NOMO-1 (cell line): ENCODE results near the gene CD82.

Experiments used
- DNase-seq, 2 experiments: peaks; one replicate each; lab custom pipeline; 2025; ENCODE audit not compliant: unreplicated experiment in 2 of 2; lab: John Stamatoyannopoulos, UW

CD82 gene

DNA sequence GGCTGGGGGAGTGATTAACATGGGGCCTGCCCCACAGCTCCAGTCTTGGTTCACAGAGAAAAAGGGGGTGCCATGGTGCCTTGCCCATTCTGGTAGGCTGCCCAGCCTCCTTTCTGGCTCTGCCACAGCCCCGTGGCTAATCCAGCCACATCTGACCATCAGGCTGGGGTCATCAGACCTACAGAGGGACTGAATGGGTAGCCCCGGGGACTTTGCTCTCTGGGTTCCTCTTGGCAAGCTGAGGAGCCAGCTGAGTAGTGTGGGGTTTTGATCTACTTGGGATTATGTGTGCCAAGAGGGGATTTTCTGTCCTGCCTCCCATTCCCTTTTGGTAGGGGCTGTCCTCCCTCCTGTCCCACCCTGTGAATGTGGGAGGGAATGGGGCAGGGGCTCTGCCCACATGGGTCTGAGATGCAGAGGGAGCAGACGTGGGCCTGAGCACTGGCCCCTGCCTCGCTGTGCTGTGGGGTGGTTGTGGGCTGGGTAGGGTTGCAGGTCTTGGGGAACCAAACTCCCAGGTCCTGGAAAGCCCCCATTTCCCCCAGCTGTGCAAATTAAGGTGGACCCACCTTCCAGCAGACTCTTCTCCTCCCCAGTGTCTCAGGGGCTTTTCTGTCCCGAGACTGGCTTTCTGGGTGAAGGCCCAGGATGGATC, 32.0 kb downstream of the CD82 start:
- no peak for DNase-seq

DNA sequence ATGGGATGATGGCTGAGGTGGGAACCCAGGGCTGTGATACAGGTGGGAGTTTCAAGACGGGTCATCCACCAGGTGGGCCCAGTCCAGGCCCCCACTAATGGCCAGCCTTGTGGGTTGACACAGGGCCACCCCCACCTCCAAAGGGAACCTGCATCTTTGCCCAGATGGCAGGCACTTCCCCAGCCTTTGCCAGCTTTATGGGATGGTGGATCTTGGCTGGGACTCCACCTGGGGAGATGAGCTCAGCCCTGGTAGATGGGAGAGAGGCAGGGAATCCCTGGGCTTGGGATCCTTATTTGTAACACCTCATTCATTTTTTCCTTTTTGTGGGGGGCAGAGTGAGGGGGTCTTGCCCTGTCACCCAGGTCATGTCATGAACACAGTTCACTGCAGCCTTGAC, 33.4 kb downstream of the CD82 start:
- no peak for DNase-seq

DNA sequence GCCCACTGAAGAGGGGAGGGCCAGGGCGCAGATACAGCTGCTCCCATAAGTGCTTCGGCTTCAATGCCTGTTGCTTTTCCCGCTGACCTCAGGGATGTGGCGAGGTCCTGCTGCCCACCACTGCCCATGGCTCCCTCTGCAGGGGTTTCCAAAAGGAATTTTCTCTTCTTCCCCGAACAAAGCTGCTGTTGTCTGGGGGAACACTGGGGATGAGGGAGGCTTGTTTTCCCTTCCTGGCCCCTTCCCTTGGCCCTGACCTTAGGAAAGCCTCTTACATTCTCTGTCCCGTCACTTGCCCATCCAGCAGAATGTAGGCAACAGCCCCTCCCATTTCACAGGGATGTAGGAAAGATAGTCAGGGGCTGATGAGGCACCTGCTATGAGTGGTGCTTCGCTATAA, 34.8 kb downstream of the CD82 start:
- DNase-seq: no peak

DNA sequence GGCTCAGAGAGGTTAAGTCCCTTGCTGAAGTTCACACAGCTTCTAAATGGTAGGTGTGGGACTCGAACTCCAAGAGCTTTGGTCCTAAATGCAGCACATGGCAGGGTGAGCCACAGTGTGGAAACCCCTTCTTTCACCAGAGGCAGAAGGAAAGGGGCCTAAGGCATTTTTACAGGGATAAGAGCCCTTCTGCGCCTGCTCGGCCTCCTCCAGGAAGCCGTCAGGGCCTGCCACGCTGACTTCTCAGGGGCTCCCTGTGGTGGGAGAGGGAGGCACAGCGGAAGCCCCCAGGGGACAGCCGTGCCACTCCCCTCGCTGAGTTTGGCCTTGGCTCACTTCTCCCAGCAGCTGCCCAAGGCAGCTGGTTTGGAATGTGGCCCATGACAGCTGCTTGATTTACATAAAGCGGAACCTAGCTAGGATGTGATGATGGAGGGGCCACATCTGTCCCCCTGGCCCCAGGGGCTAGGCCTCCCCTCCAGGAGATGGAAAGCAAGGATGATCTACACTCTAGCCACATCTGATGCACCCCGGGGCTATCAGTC, 35.4 kb downstream of the CD82 start:
- DNase-seq: no peak

DNA sequence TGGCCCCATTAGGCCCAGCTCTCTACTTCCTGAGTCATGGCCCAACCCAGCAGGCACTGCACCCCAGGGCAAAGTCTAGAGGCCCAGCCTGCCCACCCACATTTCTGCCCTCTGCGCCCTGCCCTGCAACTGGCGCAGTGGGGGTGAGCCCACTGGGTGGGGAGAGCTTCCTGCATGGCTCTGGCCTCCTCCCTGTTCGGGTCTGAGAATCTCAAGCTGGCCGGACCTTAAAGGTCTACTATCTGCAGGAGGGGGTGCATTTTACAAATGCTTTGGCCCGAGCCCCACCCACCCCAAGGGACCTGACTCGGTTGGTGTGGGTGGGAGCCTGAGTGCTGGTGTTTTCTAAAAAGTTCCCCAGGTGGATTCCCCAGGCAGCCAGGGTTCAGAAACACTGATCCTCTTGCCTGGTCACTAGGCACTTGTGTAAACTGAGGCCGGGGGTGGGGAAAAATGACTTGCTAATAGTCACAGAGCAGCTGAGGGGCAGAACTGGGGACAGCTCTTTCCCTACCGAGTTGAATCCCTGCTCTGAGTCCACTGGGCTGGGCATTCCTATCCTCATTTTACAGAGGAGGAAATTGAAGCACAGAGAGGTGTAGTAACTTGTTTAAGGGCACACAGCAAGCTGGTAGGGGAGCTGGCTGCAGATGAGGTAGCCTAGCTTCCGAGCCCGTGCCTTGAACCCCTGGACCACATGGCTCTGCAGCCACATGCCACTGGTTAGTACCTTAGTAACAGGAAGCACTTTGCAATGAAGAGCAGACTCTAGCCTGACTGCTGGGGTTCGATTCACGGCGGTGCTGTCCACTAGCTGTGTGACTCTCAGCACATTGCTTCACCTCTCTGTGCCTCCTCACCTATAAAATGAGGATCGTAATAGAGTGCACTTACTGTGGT, 36.3 kb downstream of the CD82 start:
- no peak for DNase-seq

DNA sequence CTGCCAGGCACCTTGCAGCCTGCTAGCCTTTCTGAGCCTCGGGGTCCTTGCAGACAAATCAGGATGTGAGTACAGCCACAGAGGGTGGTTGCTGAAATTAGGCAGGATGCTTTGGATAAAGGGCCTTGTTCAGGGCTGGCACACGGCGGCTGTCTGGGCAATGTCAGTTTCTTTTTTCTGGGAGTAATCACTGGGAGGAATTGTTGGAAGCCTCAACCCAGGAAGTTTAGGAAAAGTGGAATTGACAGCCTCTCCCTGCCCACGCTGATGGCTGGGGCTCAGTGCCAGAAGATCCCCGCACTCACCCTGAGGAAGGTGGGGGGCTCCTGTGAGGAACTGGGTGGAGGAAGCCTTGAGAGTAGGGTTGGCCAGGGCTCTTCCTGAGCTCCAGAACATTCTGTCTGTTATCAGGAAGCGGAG, 37.4 kb downstream of the CD82 start:
- DNase-seq: no peak

DNA sequence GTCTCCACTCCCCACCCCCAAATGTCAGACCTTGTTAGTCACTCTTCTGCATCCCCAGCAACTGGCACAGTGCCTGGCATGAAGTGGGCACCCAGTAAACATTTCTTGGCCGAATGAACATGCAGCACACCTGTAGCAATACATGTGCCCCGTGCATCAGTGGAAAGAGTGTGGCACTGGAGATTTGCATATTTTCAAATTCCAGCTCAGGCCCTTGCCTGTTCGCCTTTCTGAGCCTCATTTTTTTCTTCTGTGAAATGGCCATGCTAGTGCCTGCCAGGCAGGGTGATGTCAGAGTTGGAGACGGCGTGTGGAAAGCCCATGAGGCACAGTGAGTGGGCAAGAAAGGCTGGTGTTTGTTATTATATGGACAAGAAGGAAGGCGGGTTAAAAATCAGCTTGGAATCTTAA, 38.7 kb downstream of the CD82 start:
- no peak for DNase-seq

DNA sequence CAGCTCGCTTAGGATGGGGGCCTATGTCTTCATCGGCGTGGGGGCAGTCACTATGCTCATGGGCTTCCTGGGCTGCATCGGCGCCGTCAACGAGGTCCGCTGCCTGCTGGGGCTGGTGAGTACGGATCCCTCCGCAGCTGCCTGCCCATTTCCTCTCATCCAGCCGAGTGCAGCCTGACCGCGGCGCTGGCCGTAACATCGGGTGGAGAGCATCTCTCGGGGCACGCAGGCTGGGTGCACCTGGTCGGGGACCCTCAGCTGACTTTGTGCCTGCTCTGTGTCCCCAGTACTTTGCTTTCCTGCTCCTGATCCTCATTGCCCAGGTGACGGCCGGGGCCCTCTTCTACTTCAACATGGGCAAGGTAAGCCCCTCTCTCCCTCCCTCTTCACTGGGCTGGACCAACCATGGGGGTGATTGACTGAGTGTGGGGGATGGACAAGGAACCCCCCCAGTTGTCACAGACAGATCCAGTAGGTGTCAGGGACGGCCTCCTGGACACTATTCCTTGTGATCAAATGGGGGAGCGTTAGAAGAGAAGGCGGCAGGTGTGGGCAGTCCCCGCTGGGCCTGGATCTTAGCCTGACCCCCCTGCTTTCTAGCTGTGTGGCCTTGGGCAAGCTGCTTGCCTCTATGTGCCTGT, 39.7 kb downstream of the CD82 start:
- DNase-seq: no peak

DNA sequence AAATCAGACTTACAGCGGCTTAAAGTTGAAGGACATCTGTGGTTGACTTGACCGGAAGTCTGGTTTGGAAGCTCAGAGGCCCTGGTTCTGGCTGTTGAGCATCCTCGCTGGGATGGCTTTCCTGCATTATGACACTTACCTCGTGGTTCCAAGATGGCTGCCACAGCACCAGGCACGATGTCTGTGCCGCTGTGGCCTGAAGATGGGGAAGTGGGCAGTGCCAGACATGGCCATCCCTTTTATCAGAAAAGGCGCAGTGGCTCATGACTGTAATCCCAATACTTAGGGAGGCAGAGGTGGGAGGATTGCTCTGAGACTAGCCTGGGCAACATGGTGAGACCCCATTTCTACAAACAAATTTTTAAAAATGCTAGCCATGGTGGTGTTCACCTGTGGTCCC, 40.5 kb downstream of the CD82 start:
- DNase-seq: no peak

DNA sequence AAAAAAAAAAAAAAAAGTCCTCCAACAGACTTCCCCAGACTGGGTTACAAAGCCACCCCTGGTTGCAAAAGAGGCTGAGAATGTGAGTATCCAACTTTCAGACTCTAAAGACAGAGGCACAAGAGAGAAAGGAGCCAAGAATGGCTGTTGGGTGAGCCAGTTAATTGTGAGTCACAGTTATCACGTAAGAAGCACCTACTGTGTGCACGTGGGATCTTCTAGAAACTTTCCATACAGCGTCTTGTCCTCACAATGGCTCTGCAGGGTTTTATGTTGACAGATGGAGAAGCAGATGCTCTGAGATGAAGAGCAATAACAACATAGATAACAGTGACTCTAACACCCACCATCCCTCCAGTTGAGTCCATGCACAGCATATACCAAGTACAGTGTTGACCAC, 41.0 kb downstream of the CD82 start:
- no peak for DNase-seq

DNA sequence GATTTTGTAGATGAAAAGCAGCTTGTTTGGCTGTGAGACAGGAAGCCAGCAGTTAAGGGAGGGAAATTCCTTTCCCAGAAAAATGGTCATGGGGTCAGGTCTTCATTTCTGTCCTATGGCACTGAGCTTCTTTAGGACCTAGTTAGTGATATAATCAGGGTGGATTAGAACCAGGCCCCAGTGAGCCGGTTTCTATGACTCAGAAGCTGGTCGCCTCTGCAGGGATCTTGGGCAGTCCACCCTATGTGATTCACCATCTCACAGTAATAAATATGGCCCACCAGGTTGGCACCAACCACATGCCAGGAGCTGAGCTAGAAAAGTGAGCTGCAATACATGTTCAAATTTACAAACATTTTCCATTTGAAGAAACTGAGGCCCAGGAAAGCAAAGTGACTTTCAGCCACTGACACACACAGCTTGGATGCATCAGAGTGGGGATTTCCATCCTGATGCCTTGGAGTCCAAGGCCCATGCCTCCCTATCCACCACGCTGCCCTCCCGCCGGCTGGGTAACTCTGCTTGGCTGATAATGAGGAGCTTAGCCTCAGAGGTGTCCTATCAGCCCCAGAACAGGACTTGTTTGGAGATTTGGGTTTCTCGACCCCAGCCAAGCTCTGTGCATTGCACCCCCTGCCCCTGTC, 42.0 kb downstream of the CD82 start:
- DNase-seq: no peak

DNA sequence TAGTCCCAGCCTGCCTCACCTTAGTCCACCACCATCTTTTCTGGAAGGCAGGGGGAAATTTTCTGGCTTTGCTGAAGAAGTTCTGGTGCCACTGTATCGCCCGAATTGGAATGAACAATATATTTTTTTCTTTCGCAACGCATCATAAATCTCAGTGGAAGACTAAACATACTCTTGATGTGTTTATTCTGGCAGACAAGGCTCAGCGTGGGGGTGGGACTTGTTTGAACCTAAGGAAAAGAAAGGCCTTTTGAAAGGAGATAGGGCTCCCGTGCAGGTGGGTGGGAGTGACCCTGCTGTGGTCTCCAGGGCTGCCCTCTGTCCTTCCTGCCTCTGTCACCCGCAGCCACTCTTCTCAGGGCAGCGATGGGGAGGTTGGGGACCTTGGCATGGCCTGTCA, 42.5 kb downstream of the CD82 start:
- no peak for DNase-seq

DNA sequence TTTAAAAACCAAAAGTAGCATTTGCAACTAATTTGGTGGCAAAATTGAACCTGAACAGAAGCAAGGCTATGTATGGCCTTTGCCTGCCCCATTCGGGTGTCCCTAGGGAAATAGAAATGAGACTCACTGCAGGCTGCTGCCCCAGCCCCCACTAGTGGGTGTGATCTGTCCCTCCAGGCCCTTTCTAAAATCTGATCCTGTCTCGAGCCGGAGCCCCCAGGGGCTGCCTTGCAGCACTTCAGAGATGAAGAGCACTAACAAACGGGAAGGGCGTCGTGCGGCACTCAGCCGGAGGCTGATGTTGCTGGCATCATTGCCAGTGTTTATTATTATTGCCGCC, 43.2 kb downstream of the CD82 start:
- DNase-seq: no peak

DNA sequence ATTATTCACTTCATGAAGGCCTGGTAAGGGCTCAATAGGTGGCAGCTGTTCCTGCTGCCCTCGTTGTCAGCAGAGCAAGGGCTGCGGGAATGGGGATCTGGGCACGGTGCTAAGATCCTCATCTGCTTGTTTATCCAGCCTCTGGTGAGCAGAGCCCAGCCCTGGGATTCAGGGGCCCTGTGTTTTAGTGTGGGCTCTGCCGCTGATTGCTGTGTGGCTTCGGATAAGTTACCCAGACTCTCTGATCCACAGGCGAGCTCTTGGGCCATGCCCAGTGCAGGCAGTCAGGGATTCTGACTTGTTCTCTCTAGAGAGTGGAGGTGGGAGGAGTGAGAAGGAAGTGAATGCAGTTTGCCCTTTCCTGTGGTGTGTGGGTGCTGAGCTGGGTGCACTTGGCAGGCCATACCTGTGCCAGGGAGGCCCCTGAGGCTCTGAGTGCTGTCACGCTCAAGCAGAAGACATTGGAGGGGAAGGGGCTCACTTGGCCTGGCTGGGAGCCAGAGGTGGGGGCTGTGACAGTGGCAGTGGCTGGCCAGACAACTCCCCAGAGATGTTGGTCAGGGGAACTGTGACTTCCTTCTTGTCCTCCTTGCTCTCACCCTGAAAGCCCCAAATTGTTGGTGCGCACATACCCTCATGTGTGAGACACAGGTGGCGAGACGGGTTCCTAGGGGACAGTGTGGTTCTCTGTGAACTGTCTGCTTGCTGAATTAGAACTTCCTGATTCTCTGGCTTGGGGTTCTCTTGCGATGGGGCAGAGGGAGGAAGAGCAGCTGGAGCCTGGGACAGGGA, 43.7 kb downstream of the CD82 start:
- no peak for DNase-seq

DNA sequence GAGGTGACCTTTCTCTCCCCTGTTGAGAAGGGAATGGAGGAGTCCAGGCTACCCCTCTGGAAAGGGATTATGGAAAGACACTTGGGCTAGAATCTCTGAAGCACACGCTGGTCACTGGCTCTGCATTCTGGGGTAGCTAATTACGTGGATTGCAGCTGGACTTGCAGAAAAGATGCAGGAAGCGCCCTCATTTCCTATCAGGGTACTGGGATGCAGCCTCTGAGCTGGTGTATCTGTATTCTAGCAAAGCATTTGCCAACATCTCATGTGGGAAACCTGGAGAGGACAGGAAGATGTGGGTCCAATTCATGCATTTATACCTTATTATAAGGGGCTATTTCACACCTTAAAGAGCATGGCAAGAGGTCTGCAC, 44.3 kb downstream of the CD82 start:
- no peak for DNase-seq

DNA sequence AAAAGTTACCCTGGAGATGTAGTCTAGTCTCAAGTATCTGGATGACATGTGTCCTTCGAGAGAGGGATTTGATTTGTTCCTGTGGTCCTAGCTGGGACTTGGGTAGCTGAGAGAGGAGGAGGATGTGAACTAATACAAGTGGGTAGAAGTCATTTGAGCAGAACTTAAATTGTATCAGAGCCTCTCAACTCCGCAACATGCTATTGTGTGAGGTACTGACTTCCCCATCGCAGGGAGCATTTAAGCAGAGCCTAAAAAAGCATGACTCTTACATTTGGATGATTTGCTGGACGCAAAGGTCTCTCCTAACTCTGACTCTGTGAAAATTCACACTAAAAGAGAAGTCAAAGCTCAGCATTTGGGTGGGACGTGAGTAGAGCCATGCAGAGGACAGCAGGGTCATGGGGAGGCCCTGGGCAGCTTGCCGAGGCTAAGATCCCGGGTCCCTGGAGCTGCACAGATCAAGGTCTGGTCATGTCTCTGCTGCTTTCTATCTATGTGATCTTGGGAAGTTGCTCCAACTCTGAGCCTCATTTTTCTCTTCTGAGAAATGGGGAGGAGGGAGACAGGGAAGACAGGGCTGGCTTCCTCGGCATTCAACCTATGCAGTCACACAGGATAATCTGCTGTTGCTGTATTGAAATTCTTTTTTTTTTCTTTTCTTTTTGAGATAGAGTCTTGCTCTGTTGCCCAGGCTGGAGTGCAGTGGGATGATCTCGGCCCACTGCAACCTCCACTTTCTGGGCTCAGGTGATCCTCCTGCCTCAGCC, 44.9 kb downstream of the CD82 start:
- DNase-seq: no peak

DNA sequence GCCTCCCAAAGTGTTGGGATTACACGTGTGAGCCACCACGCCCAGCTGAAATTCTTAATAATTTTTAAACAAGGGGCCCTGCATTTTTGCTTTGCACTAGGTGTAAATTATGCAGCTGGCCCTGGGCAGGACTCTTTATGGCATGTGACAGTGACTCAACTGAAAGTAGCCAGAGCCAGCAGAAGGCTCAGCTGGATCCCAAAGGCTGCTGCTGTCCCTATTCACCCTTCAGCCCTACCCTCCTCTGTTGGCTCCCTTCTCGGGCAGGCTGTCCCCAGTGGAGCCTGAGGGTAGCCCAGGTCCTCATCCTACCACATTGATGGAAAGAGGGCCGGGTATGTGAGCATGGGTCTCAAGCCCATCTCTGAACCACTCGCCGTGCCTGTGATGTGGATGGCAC, 45.6 kb downstream of the CD82 start:
- no peak for DNase-seq

DNA sequence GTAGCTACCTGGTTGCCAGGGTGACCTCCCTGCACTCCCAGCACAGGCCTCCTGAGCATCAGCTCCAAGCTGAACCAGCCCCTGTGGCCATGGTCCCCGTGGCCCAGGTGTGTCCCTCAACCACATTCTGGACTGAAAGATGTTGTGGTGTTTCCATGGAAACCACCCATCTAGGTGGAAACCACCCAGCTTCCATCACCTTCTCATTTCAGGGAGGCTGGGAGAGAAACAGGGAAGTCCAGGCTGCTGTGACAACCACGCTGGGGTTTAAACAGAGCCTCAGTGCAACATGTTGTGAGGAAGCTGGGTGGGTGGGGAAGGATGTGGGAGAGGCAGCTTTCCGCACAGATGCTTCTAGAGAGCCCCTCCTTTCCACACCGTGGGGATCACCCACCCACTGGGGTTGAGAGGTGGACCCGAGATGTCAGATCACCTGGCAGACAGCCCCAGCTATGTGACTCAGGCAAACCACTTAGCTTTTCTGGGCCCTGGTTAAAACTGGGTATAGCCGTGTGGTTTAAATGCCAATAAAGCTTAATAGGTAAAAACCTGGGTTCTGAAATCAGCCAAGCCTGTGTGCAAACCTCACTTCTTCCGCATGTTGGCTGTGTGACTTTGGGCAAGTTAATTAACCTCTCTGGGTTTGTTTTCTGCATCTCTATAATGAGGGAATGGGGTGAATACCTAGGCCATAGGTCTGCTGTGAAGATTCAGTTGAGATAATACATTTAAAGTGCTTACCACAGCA, 46.4 kb downstream of the CD82 start:
- DNase-seq: no peak

DNA sequence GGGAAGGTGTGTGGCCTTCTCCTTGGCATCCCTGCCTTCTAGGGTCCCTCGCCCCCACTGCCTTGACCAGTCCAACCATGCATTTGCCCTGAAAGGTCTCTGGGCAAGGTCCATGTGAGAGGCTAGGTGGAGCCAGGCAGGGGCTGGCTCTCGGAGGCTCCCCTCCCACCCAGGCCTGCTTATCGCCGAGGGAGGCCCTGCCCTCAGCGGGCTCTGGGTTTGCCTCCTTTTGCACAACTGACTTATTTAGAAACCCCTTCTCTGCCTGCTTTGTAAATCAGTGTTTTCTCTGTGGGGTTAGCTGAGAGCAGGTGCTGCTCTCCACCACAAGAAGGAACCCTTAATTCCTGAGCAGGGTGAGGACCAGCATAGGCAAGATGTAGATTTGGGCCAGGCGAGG, 47.7 kb downstream of the CD82 start:
- no peak for DNase-seq
